NCI-H526 (cell line): ENCODE data around the gene SLC12A5.

ENCODE experiments used
- DNase-seq, 2 experiments: peaks; one replicate each; lab custom pipeline; 2025; lab: John Stamatoyannopoulos, UW

Gene SLC12A5

GRCh38 chr20:46108435-46108841, 79.4 kb downstream of the SLC12A5 start:
- no peak for DNase-seq

GRCh38 chr20:46108976-46109375, 80.0 kb downstream of the SLC12A5 start:
- DNase-seq, result no peak
